GM18511 (cell line): Measurements from ENCODE around the gene CCDC127.
"Not testable (repeated sequence)": the region's sequence is repeated elsewhere in the genome, so short reads cannot be mapped to it uniquely, and the experiment has no call there.

Experiments used
- ATAC-seq: cut with Tn5 transposase; IDR thresholded peaks from one replicate; pipeline ENCODE4 v1.9.1; 2021; ENCODE audit warnings: mild to moderate bottlenecking, moderate library complexity; ENCODE audit not compliant: unreplicated experiment

The CCDC127 gene

GRCh38 chr5:174876-175465 is 43.0 kb downstream of the CCDC127 start:
- no peak for ATAC-seq

- ATAC-seq, result no peak
Measured at GRCh38 chr5:174291-174600, 43.7 kb downstream of the CCDC127 start.

GRCh38 chr5:173392-174290 is 44.3 kb downstream of the CCDC127 start:
- ATAC-seq, result no peak

GRCh38 chr5:172841-173251 is 45.1 kb downstream of the CCDC127 start:
- ATAC-seq, result no peak

- no peak for ATAC-seq
Measured at GRCh38 chr5:172421-172820, 45.5 kb downstream of the CCDC127 start.

GRCh38 chr5:171801-172331 is 46.1 kb downstream of the CCDC127 start:
- no peak for ATAC-seq

GRCh38 chr5:170971-171800 is 46.8 kb downstream of the CCDC127 start:
- ATAC-seq, result no peak

GRCh38 chr5:169728-170094 is 48.2 kb downstream of the CCDC127 start:
- no peak for ATAC-seq

- no peak for ATAC-seq
Measured at GRCh38 chr5:169071-169727, 48.8 kb downstream of the CCDC127 start.

- ATAC-seq, result no peak
Measured at GRCh38 chr5:167982-168660, 49.8 kb downstream of the CCDC127 start.

- no peak for ATAC-seq
Measured at GRCh38 chr5:167511-167910, 50.4 kb downstream of the CCDC127 start.

GRCh38 chr5:166441-167372 is 51.2 kb downstream of the CCDC127 start:
- no peak for ATAC-seq

- ATAC-seq, result not testable (repeated sequence)
Measured at GRCh38 chr5:164783-165182, 53.2 kb downstream of the CCDC127 start.

GRCh38 chr5:164244-164643 is 53.7 kb downstream of the CCDC127 start:
- ATAC-seq, result no peak

- no peak for ATAC-seq
Measured at GRCh38 chr5:163841-164240, 54.1 kb downstream of the CCDC127 start.

- ATAC-seq, result no peak
Measured at GRCh38 chr5:163338-163620, 54.7 kb downstream of the CCDC127 start.

GRCh38 chr5:162565-163337 is 55.2 kb downstream of the CCDC127 start:
- no peak for ATAC-seq

- no peak for ATAC-seq
Measured at GRCh38 chr5:162190-162564, 55.8 kb downstream of the CCDC127 start.

- ATAC-seq, result no peak
Measured at GRCh38 chr5:161803-162110, 56.2 kb downstream of the CCDC127 start.
